ENCODE results near the gene CD300C. TPM values are rescaled to one million over a fixed set of nuclear protein-coding genes. Genes with fewer than 3 reads are reported as not detected.
"Not testable (repeated sequence)": the region's sequence is repeated elsewhere in the genome, so short reads cannot be mapped to it uniquely, and the experiment has no call there.

The CD300C gene
- total RNA-seq, 1 donor from 2014 or later, result 0.06 TPM

DNA sequence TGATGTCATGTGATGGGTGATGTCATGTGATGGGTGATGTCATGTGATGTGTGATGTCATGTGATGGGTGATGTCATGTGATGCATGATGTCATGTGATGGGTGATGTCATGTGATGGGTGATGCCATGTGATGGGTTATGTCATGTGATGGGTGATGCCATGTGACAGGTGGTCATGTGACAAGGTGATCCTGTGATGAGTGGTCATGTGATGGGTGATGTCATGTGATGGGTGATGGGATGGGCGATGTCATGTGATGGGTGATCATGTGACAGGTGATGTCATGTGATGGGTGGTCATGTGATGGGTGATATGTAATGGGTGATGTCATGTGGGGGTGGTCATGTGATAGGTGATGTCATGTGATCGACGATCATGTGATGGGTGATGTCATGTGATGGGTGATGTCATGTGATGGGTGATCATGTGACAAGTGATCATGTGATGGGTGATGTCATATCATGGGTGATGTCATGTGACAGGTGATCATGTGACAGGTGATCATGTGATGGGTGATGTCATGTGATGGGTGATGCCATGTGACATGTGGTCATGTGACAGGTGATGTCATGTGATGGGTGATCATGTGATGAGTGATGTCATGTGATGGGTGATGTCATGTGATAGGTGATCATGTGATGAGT is 31.8 kb downstream of the CD300C start:
- TF ChIP-seq, protein P1, sequence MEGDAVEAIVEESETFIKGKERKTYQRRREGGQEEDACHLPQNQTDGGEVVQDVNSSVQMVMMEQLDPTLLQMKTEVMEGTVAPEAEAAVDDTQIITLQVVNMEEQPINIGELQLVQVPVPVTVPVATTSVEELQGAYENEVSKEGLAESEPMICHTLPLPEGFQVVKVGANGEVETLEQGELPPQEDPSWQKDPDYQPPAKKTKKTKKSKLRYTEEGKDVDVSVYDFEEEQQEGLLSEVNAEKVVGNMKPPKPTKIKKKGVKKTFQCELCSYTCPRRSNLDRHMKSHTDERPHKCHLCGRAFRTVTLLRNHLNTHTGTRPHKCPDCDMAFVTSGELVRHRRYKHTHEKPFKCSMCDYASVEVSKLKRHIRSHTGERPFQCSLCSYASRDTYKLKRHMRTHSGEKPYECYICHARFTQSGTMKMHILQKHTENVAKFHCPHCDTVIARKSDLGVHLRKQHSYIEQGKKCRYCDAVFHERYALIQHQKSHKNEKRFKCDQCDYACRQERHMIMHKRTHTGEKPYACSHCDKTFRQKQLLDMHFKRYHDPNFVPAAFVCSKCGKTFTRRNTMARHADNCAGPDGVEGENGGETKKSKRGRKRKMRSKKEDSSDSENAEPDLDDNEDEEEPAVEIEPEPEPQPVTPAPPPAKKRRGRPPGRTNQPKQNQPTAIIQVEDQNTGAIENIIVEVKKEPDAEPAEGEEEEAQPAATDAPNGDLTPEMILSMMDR (conservative IDR thresholded peaks at IDR 0.05; ENCODE audit: low read depth, low read length), result no peak
- H3K4me3 ChIP-seq (ENCODE audit: low read depth, low read length), result no peak overlapping the region
- DNase-seq (ENCODE audit: low read depth), result peak; percentile 53

GRCh38 chr17:74512624-74513091 is 33.3 kb downstream of the CD300C start:
- H3K4me3 ChIP-seq (ENCODE audit: low read depth, low read length), result no peak overlapping the region
- TF ChIP-seq, protein P1 (conservative IDR thresholded peaks at IDR 0.05; ENCODE audit: low read depth, low read length), result no peak
- peak; percentile 79 for DNase-seq (ENCODE audit: low read depth)

GRCh38 chr17:74512036-74512435 is 33.9 kb downstream of the CD300C start:
- no peak for DNase-seq (ENCODE audit: low read depth)

DNA sequence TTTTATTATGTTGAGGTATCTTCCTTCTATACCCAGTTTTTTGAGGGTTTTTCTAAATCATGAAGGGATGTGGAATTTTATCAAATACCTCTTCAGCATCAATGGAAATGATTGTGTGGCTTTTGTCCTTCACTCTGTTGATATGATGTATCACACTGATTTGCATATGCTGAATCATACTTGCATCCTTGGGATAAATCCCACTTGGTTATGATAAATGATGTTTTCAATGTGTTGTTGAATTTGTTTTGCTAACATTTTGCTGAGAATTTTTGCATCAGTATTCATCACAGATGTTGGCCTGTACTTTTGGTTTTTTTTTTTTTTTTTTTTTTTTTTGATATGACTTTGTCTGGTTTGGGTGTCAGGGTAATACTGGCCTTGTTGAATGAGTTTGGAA is 37.8 kb downstream of the CD300C start:
- TF ChIP-seq, protein P1 (conservative IDR thresholded peaks at IDR 0.05; ENCODE audit: low read depth, low read length), result no peak
- no peak for DNase-seq (ENCODE audit: low read depth)
- no peak overlapping the region for H3K4me3 ChIP-seq (ENCODE audit: low read depth, low read length)

More at GRCh38 chr17:74512036-74512435, 33.9 kb downstream of the CD300C start:
- TF ChIP-seq, protein P1 (conservative IDR thresholded peaks at IDR 0.05; ENCODE audit: low read depth, low read length), result no peak
- no peak overlapping the region for H3K4me3 ChIP-seq (ENCODE audit: low read depth, low read length)

DNA sequence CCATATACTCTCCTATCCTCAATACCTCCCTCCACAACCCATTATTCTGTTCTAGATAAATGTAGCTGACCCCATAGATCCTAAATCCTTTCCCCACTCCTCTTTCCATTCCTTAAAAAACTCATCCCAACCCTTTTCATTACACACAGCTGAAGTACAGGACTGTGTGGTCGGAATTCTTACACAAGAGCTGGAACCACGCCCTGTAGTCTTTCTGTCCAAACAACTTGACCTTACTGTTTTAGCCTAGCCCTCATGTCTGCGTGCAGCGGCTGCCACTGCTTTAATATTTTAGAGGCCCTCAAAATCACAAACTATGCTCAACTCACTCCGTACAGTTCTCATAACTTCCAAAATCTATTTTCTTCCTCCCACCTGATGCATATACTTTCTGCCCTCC is 42.0 kb downstream of the CD300C start:
- not testable (repeated sequence) for DNase-seq (ENCODE audit: low read depth); H3K4me3 ChIP-seq (ENCODE audit: low read depth, low read length)

DNA sequence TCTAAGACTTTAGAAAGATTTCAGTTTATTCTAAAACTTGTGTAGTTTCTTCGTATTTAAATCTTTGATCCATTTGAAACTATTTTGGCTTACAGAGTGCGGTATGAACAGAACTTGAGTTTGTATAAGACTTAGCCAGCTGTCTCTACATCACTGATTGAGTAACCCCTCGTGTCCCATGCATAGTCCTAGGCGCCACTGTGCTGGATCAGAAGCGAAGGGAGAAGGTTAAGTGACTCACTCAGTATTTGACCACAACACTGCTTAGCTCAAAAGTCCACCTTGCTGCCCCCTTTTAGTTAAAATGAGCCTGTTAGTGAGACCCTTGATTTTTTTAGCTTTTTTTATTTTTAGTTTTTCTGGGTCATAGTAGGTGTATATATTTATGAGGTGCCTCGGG is 43.1 kb downstream of the CD300C start:
- DNase-seq (ENCODE audit: low read depth), result no peak
- H3K4me3 ChIP-seq (ENCODE audit: low read depth, low read length), result no peak overlapping the region

DNA sequence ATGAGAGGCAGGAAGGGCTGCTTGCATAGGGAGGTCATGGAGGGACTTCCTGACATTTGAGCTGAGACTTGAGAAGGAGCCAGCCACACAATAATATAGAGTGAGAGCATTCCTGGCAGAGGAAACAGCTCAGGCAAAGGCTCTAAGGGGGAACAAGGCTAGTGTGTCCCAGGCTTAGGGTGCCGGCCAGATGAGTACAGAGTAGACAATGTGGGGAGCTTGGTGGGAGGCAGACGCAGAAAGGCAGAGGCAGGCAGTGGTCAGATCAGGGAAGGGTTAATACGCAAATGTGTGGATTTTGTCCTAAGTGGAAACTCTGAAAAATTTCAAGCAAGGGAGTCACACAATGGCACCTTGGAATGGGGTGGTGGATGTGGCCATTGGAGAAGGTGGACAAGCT is 45.9 kb downstream of the CD300C start:
- TF ChIP-seq, protein P1 (conservative IDR thresholded peaks at IDR 0.05; ENCODE audit: low read depth, low read length), result no peak
- DNase-seq (ENCODE audit: low read depth), result no peak
- no peak overlapping the region for H3K4me3 ChIP-seq (ENCODE audit: low read depth, low read length)

More for the DNA sequence above, 43.1 kb downstream of the CD300C start:
- TF ChIP-seq, protein P1 (conservative IDR thresholded peaks at IDR 0.05; ENCODE audit: low read depth, low read length), result no peak
